Neural cell (in vitro differentiated cells): ENCODE data around the gene AFAP1L1.

Experiments used
- CTCF ChIP-seq: fragments of 450-650 bp; IDR thresholded peaks from 2 replicates; pipeline ENCODE4 v1.5.1; 2014; ENCODE audit warnings: antibody characterized with exemption, mild to moderate bottlenecking, moderate library complexity; ENCODE audit not compliant: poor library complexity, severe bottlenecking
- POLR2AphosphoS5 ChIP-seq: IDR thresholded peaks from 2 replicates; pipeline ENCODE4 v1.6.1; 2012
- RAD21 ChIP-seq: fragments of 450-650 bp; conservative IDR thresholded peaks from 2 replicates; pipeline ENCODE4 v1.6.1; 2014; ENCODE audit warnings: antibody characterized with exemption, mild to moderate bottlenecking, moderate library complexity
- REST ChIP-seq: IDR thresholded peaks from 2 replicates; pipeline ENCODE4 v1.6.1; 2012; ENCODE audit warnings: borderline replicate concordance
- TAF1 ChIP-seq: IDR thresholded peaks from 2 replicates; pipeline ENCODE4 v1.6.1; 2012; ENCODE audit warnings: low read depth

GRCh38 chr5:149260761-149261160, 10.9 kb upstream of the AFAP1L1 start:
- TF ChIP-seq CTCF (no peak), POLR2AphosphoS5 (no peak), REST (no peak), TAF1 (no peak), RAD21 (no peak)
